HG03097 (cell line): ENCODE results near the gene KICS2.

ENCODE experiments used
- ATAC-seq: cut with Tn5 transposase; IDR thresholded peaks from one replicate; pipeline ENCODE4 v1.9.1; 2021; ENCODE audit not compliant: unreplicated experiment, low FRiP score

The KICS2 gene

DNA sequence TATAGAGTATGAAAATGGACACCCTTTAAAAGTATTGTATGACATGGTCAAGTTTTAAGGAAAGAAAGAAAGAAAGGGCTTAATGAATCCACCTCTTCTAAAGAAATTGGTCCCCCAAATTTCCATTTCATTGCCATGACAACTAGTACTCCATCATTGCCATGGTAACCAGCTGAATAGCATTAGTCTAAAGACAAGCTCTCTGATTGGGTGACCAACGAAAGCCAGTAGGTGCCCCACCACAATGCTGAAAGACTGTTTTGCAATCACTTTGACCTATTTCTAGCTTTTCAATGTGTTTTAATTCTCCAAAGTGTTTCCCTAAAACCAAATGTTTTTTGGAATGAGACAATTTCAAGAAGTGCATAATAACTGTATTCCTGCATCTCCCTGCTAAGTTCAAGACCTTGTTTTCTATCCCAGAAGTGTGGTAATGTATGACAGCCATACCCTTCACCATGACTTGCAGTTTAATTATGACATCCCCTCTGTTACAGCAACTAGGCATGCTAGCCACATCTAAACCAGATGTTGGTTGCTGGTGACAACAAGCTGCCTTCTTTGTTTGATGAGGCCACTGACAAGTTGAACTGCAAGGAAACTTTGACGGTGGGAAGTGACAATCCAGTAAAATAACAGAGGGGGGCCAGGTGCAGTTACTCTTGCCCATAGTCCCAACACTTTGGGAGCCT, 46.7 kb downstream of the KICS2 start:
- ATAC-seq = no peak

DNA sequence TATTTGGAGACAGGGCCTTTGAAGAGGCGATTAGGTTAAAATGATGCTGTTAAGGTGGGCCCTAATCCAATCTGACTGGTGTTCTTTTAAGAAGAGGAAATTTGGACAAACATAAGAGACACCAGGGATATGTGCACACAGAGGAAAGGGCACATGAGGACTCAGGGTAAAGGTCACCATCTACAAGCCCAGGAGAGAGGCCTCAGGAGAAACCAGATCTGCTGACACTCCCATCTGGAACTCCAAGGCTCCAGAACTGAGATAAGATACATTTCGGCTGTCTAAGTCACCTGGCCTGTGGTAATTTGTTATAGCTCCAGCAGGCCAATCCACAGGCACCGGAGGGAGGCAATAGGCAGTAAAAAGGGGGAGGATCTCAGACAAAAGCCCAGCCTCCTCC, 48.6 kb downstream of the KICS2 start:
- no peak for ATAC-seq
